Parathyroid adenoma (tissue), 2 donors: ENCODE results near the gene SLC50A1.

Experiments used
- H2AFZ ChIP-seq: fragments of 300-600 bp; sonication (generic); one replicate; pipeline ENCODE4 v1.7.0; 2017; ENCODE audit warnings: antibody characterized with exemption, mild to moderate bottlenecking
- H3K27ac ChIP-seq: fragments of 300-600 bp; sonication (generic); one replicate; pipeline ENCODE4 v1.7.0; 2017
- H3K27me3 ChIP-seq: fragments of 300-600 bp; sonication (generic); one replicate; pipeline ENCODE4 v1.7.0; 2017; ENCODE audit warnings: low read length; ENCODE audit not compliant: control insufficient read depth, insufficient read depth
- H3K36me3 ChIP-seq: fragments of 300-600 bp; sonication (generic); one replicate; pipeline ENCODE4 v1.7.0; 2017; ENCODE audit warnings: low read length; ENCODE audit not compliant: control insufficient read depth, insufficient read depth
- H3K4me1 ChIP-seq: fragments of 300-600 bp; sonication (generic); one replicate; pipeline ENCODE4 v1.7.0; 2017; ENCODE audit warnings: control low read depth
- H3K4me2 ChIP-seq: fragments of 300-600 bp; sonication (generic); one replicate; pipeline ENCODE4 v1.7.0; 2017; ENCODE audit warnings: low read length
- H3K4me3 ChIP-seq: fragments of 300-600 bp; sonication (generic); one replicate; pipeline ENCODE4 v1.7.0; 2017; ENCODE audit warnings: low read depth, low read length
- H3K79me2 ChIP-seq: fragments of 300-600 bp; sonication (generic); one replicate; pipeline ENCODE4 v1.7.0; 2017; ENCODE audit warnings: control low read depth
- H3K9ac ChIP-seq: fragments of 300-600 bp; sonication (generic); one replicate; pipeline ENCODE4 v1.7.0; 2017; ENCODE audit warnings: mild to moderate bottlenecking
- H3K9me3 ChIP-seq: fragments of 300-600 bp; sonication (generic); one replicate; pipeline ENCODE4 v1.7.0; 2017; ENCODE audit warnings: low read length; ENCODE audit not compliant: control insufficient read depth
- CTCF ChIP-seq: fragments of 300-600 bp; sonication (generic); IDR thresholded peaks from one replicate; pipeline ENCODE4 v1.7.0; 2017; ENCODE audit warnings: antibody characterized with exemption, mild to moderate bottlenecking
- donor health status: primary hyperparathyroidism.

SLC50A1 gene

DNA sequence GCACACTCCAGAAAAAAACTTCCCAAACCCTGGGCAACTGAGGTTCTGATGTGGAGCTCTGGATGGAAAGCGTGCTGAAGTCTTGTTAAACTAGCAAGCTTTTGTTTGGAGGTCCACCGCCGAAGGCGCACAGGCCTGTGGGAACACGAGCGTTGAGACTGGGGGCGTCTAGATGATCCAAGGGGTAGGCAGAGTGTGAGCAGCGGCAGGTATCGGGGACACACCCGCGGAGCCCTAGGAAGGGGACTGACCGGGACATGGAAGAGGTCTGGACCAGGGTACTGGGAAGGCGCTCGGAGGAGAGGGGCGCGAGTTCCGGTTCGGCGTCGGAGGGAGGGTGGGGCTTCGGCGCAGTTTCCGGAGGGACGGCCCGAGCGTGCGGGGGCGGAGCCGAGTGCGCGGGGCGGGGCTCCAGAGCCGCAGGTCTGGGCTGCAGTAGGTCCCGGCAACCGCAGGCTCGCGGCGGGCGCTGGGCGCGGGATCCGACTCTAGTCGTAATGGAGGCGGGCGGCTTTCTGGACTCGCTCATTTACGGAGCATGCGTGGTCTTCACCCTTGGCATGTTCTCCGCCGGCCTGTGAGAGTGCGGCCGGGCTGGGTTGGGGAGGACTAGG lies at the start of gene SLC50A1:
SLC50A1 (plus strand) TSS at position 438 of the 614 bp plus-strand sequence; CDS start at position 498, 60 bp downstream.
- H3K9ac ChIP-seq: peak within 1 kb of the TSS; percentile 7
- H3K4me2 ChIP-seq: peak within 1 kb of the TSS; percentile 99
- no peaks in the 10 kb centered on the region for H3K27me3 ChIP-seq
- H3K4me1 ChIP-seq: no peaks in the 10 kb centered on the region
- peak within 1 kb of the TSS; percentile 79 for H3K4me3 ChIP-seq
- no peaks in the 10 kb centered on the region for H3K9me3 ChIP-seq
- TF ChIP-seq CTCF: peak; percentile 11
- peak within 1 kb of the TSS; percentile 98 for H3K27ac ChIP-seq
- H3K79me2 ChIP-seq: no peaks in the 10 kb centered on the region
- H3K36me3 ChIP-seq: no peaks in the 10 kb centered on the region
- H2AFZ ChIP-seq: peak within 1 kb of the TSS; percentile 86

DNA sequence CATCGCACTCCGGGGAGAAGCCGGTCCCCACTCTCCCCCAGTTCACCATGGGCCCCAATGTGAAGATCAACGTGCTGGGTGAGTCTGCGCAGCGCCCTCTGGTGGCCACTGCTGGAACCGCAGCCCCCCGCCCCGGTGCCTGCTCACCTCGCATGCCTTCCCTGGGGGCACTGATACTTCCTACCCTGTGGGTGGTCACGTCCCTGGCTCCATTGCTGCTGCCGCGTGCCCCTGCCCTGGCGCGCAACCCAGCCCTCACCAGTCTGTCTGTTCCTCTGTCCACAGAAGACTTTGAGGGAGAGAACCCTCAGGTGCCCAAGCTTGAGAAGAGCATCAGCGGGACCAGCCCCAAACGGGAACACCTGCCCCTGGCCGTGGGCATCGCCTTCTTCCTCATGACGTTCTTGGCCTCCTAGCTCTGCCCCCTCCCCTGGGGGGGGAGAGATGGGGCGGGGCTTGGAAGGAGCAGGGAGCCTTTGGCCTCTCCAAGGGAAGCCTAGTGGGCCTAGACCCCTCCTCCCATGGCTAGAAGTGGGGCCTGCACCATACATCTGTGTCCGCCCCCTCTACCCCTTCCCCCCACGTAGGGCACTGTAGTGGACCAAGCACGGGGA lies 49.4 kb upstream of the SLC50A1 start:
- Histone ChIP-seq H3K4me1 (no peaks in the 10 kb centered on the region), H3K27ac (no peak overlapping the region), H3K9me3 (no peaks in the 10 kb centered on the region)

DNA sequence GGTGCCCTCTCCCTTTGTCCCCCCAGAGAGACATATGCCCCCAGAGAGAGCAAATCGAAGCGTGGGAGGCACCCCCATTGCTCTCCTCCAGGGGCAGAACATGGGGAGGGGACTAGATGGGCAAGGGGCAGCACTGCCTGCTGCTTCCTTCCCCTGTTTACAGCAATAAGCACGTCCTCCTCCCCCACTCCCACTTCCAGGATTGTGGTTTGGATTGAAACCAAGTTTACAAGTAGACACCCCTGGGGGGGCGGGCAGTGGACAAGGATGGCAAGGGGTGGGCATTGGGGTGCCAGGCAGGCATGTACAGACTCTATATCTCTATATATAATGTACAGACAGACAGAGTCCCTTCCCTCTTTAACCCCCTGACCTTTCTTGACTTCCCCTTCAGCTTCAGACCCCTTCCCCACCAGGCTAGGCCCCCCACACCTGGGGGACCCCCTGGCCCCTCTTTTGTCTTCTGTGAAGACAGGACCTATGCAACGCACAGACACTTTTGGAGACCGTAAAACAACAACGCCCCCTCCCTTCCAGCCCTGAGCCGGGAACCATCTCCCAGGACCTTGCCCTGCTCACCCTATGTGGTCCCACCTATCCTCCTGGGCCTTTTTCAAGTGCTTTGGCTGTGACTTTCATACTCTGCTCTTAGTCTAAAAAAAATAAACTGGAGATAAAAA lies 48.7 kb upstream of the SLC50A1 start:
- Histone ChIP-seq H3K9me3 (no peaks in the 10 kb centered on the region), H3K79me2 (no peaks in the 10 kb centered on the region), H3K36me3 (no peaks in the 10 kb centered on the region), H3K4me1 (no peaks in the 10 kb centered on the region), H3K9ac (no peak overlapping the region), H2AFZ (no peak overlapping the region), H3K27ac (no peak overlapping the region), H3K4me3 (no peak overlapping the region), H3K4me2 (no peak overlapping the region), H3K27me3 (no peaks in the 10 kb centered on the region)
- no peak for TF ChIP-seq CTCF

More for the DNA sequence above, 49.4 kb upstream of the SLC50A1 start:
- H3K79me2 ChIP-seq: no peaks in the 10 kb centered on the region
- no peaks in the 10 kb centered on the region for H3K36me3 ChIP-seq
- no peaks in the 10 kb centered on the region for H3K27me3 ChIP-seq
- no peak overlapping the region for H2AFZ ChIP-seq
- peak overlapping the region; percentile 76 for H3K4me3 ChIP-seq
- H3K9ac ChIP-seq: no peak overlapping the region
- H3K4me2 ChIP-seq: peak overlapping the region; percentile 86
- TF ChIP-seq CTCF: peak; percentile 82

GRCh38 chr1:155091071-155092051 lies 44.3 kb upstream of the SLC50A1 start:
- no peaks in the 10 kb centered on the region for H3K9me3 ChIP-seq
- no peaks in the 10 kb centered on the region for H3K36me3 ChIP-seq
- H3K4me1 ChIP-seq: peaks cover 8% of the 10 kb centered on the region
- TF ChIP-seq CTCF: peak; percentile 92
- H3K79me2 ChIP-seq: no peaks in the 10 kb centered on the region
- H3K4me2 ChIP-seq: peak overlapping the region; percentile 6
- H3K9ac ChIP-seq: no peak overlapping the region
- H2AFZ ChIP-seq: peak overlapping the region; percentile 48
- no peaks in the 10 kb centered on the region for H3K27me3 ChIP-seq
- H3K27ac ChIP-seq: no peak overlapping the region
- no peak overlapping the region for H3K4me3 ChIP-seq
